Fibroblast of lung (primary cell): ENCODE results near the gene DBNDD1.

Source experiments
- EZH2 ChIP-seq: IDR thresholded peaks from 2 replicates; pipeline ENCODE4 v1.5.1; 2012; ENCODE audit warnings: low read length, control low read depth, mild to moderate bottlenecking; ENCODE audit errors: missing control alignments
- TF ChIP-seq, protein P1 (sequence below), 2 donors: IDR thresholded peaks in 1 of 2; conservative IDR thresholded peaks in 1 of 2; 1 replicate in 1 of 2; 2 replicates in 1 of 2; pipeline ENCODE4 v1.5.1; 2011 to 2012; ENCODE audit warnings: low read length in 2 of 2, control low read depth in 1 of 2, inconsistent platforms in 1 of 2, low read depth in 1 of 2, mild to moderate bottlenecking in 1 of 2

DNA sequence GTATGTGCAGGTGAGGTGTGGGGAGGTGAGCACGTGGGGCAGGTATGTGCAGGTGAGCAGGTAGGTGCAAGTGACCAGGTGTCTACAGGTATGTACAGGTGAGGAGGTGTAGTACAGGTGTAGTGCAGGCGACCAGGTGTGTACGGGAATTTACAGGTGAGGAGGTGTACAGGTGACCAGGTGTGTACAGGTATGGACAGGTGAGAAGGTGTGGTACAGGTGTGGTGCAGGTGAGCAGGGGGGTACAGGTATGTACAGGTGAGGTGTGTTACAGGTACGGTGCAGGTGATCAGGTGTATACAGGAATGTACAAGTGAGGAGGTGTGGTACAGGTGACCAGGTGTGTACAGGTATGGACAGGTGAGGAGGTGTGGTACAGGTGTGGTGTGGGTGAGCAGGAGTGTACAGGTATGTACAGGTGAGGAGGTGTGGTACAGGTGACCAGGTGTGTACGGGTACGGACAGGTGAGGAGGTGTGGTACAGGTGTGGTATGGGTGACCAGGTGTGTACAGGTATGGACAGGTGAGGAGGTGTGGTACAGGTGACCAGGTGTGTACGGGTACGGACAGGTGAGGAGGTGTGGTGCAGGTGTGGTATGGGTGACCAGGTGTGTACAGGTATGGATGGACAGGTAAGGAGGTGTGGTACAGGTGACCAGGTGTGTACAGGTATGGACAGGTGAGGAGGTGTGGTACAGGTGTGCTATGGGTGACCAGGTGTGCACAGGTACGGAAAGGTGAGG, 12.8 kb upstream of the DBNDD1 start:
- TF ChIP-seq EZH2, result no peak
- TF ChIP-seq, protein P1, sequence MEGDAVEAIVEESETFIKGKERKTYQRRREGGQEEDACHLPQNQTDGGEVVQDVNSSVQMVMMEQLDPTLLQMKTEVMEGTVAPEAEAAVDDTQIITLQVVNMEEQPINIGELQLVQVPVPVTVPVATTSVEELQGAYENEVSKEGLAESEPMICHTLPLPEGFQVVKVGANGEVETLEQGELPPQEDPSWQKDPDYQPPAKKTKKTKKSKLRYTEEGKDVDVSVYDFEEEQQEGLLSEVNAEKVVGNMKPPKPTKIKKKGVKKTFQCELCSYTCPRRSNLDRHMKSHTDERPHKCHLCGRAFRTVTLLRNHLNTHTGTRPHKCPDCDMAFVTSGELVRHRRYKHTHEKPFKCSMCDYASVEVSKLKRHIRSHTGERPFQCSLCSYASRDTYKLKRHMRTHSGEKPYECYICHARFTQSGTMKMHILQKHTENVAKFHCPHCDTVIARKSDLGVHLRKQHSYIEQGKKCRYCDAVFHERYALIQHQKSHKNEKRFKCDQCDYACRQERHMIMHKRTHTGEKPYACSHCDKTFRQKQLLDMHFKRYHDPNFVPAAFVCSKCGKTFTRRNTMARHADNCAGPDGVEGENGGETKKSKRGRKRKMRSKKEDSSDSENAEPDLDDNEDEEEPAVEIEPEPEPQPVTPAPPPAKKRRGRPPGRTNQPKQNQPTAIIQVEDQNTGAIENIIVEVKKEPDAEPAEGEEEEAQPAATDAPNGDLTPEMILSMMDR (conservative IDR thresholded peaks at IDR 0.05 in 1 of 2, IDR thresholded peaks at IDR 0.05 in 1 of 2; ENCODE audit: low read depth in 1 of 2, low read length in 2 of 2), result no peak
